Activated CD4-positive, alpha-beta memory T cell treated with anti-CD3 and anti-CD28 coated beads, Interleukin-2, amount 10 ng/mL, durations not matched to agents 7 days and 5 days (primary cell): ENCODE results near the gene EIF1B. TPM values are rescaled to one million over a fixed set of nuclear protein-coding genes. Genes with fewer than 3 reads are reported as not detected.

Experiments used
- CTCF ChIA-PET: fragments of 350-600 bp; sonication (Branson Sonifier 250); formaldehyde crosslinking; loops from one replicate; lab custom pipeline; 2021; ENCODE audit warnings: antibody characterized with exemption, inconsistent platforms; lab: Charles Lee
- POLR2A ChIA-PET: fragments of 350-600 bp; sonication (Branson Sonifier 250); formaldehyde crosslinking; loops from one replicate; lab custom pipeline; 2021; ENCODE audit warnings: antibody characterized with exemption; lab: Charles Lee
- DNase-seq: peaks from one replicate; pipeline ENCODE4 v3.0.0-alpha.2; 2020
- H3K27ac Mint-ChIP-seq: one replicate; pipeline ENCODE4 v1.8.0; 2021; ENCODE audit warnings: mild to moderate bottlenecking, mixed read lengths
- H3K27me3 Mint-ChIP-seq: one replicate; pipeline ENCODE4 v1.8.0; 2021; ENCODE audit warnings: mixed read lengths
- H3K36me3 Mint-ChIP-seq: one replicate; pipeline ENCODE4 v1.8.0; 2021; ENCODE audit warnings: low read depth, mixed read lengths
- H3K4me1 Mint-ChIP-seq: one replicate; pipeline ENCODE4 v1.8.0; 2021; ENCODE audit warnings: mixed read lengths
- H3K4me3 Mint-ChIP-seq: one replicate; pipeline ENCODE4 v1.8.0; 2021; ENCODE audit warnings: mild to moderate bottlenecking, mixed read lengths
- H3K9me3 Mint-ChIP-seq: one replicate; pipeline ENCODE4 v1.8.0; 2021; ENCODE audit warnings: mixed read lengths
- total RNA-seq, 2 experiments: library from RNA; stranded (reverse); gene quantifications; one replicate each; pipeline ENCODE4 v1.2.3, GENCODE V29; 2021

Gene EIF1B
- total RNA-seq, 2 experiments from 2014 or later: 39.2 to 41.9 TPM

DNA sequence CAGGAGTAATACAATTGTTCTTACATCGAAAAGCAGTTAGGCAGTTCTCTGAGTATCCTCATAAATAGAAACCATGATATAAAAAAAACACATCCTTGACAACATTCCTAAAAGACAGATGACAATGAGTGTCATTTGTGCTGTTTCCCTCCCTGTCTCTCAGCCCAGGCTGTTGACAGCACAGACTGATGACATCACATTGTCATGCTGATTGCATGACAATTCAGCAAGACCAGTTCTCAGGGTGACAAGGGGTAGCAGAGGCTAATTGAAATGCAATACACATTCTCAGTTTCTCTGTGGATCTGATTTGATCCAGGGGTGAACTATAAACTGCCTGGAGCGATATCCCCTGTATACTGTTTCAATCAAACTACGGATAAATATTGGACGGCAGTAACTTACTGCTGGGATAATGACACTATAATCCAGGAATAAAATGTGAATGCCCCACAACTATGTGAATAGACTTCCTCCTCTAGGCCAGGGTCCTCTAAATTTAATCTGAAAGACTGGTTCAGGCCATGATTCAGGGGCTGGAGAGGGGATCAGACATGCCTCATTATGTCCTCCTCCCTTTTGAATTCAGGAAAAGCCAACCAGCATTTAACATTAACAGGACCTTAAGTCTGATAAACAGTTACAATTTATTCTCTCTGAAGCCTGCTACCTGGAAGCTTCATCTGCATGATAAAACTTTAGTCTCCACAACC lies 16.7 kb upstream of the EIF1B start:
- ChIA-PET CTCF (no interaction called here), POLR2A (no interaction called here)
- H3K9me3 Mint-ChIP-seq: peaks cover 2% of the 10 kb centered on the region
- DNase-seq: no peak
- no peak overlapping the region for H3K27ac Mint-ChIP-seq
- no peaks in the 10 kb centered on the region for H3K27me3 Mint-ChIP-seq
- peaks cover 5% of the 10 kb centered on the region for H3K4me1 Mint-ChIP-seq
- H3K36me3 Mint-ChIP-seq: no peaks in the 10 kb centered on the region
- no peak overlapping the region for H3K4me3 Mint-ChIP-seq

- H3K36me3 Mint-ChIP-seq: no peaks in the 10 kb centered on the region
- peaks cover 2% of the 10 kb centered on the region for H3K9me3 Mint-ChIP-seq
- no peak overlapping the region for H3K27ac Mint-ChIP-seq
Measured at GRCh38 chr3:40294434-40294833, 15.1 kb upstream of the EIF1B start.

DNA sequence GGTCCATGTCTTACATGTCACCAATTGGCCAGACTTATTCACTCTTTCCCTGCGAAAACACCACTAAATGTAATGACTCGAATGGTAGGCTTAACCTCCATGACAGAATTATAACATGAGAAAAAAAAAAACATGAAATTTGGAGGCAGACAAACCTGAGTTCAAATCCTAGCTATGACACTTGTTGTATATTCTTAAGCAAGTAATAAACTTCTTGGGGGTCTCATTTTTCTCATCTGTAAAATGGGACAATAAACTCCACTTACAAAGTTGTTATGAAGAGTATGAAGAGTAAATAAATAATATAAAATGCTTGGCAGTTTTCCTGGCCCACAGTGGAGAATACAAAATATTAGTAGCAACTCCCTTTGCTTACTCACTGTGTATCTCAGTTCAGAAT lies 11.4 kb upstream of the EIF1B start:
- POLR2A ChIA-PET: no interaction called here
- Mint-ChIP-seq H3K36me3 (no peaks in the 10 kb centered on the region), H3K9me3 (no peaks in the 10 kb centered on the region), H3K4me3 (no peak overlapping the region), H3K27ac (no peak overlapping the region), H3K27me3 (no peaks in the 10 kb centered on the region), H3K4me1 (no peaks in the 10 kb centered on the region)
- CTCF ChIA-PET: no interaction called here
- DNase-seq: no peak

More at GRCh38 chr3:40294434-40294833, 15.1 kb upstream of the EIF1B start:
- POLR2A ChIA-PET: no interaction called here
- H3K4me3 Mint-ChIP-seq: no peak overlapping the region
- peaks cover 5% of the 10 kb centered on the region for H3K4me1 Mint-ChIP-seq
- H3K27me3 Mint-ChIP-seq: no peaks in the 10 kb centered on the region
- no peak for DNase-seq
- CTCF ChIA-PET: no interaction called here

GRCh38 chr3:40299130-40299720 lies 10.3 kb upstream of the EIF1B start:
- H3K9me3 Mint-ChIP-seq: no peaks in the 10 kb centered on the region
- DNase-seq: no peak
- ChIA-PET POLR2A (no interaction called here), CTCF (no interaction called here)
- no peaks in the 10 kb centered on the region for H3K4me1 Mint-ChIP-seq
- H3K4me3 Mint-ChIP-seq: no peak overlapping the region
- H3K27ac Mint-ChIP-seq: no peak overlapping the region
- H3K27me3 Mint-ChIP-seq: no peaks in the 10 kb centered on the region
- no peaks in the 10 kb centered on the region for H3K36me3 Mint-ChIP-seq

GRCh38 chr3:40299721-40300335 lies 9.7 kb upstream of the EIF1B start:
- Mint-ChIP-seq H3K27ac (no peak overlapping the region), H3K9me3 (no peaks in the 10 kb centered on the region), H3K4me1 (no peaks in the 10 kb centered on the region), H3K4me3 (no peak overlapping the region), H3K36me3 (no peaks in the 10 kb centered on the region), H3K27me3 (no peaks in the 10 kb centered on the region)
- no peak for DNase-seq
- ChIA-PET POLR2A (interaction anchor here (1.2 kb wide), 1 partner anchor 9 kb away, joined by 5 read pairs; no protein-coding TSS in a partner anchor), CTCF (interaction anchor here (1.4 kb wide), 1 partner anchor 9 kb away, joined by 7 read pairs; the partner anchor contains the start of gene EIF1B)

- no peak for DNase-seq
- Mint-ChIP-seq H3K27ac (no peak overlapping the region), H3K9me3 (no peaks in the 10 kb centered on the region), H3K36me3 (no peaks in the 10 kb centered on the region), H3K27me3 (no peaks in the 10 kb centered on the region), H3K4me3 (no peak overlapping the region), H3K4me1 (no peaks in the 10 kb centered on the region)
- CTCF ChIA-PET: no interaction called here
- POLR2A ChIA-PET: no interaction called here
Measured at GRCh38 chr3:40302784-40303183, 6.7 kb upstream of the EIF1B start.

DNA sequence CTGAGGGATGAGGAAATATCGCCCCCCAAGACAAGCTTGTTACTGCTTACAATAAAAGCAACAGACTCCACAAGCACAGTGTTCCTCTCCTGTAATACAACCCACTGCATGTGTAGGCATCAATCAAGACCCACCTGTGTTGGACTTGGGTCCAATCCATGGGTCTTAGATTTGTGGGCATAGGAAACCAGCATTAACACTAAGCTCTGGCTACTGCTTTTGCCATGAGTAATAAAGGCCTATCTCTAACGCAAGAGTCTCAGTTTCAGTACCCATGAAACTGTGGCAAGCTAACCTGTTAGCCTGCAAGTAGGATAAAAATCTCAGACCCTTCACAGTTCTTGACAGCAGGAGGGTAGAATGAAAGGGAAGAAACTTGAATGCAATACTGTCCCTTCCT lies 5.2 kb upstream of the EIF1B start:
- Mint-ChIP-seq H3K27me3 (no peaks in the 10 kb centered on the region), H3K27ac (no peak overlapping the region), H3K36me3 (no peaks in the 10 kb centered on the region), H3K4me3 (no peak overlapping the region), H3K9me3 (no peaks in the 10 kb centered on the region), H3K4me1 (peaks cover 6% of the 10 kb centered on the region)
- no peak for DNase-seq
- ChIA-PET POLR2A (no interaction called here), CTCF (interaction anchor here (1.2 kb wide), 1 partner anchor 13 kb away, joined by 3 read pairs; no protein-coding TSS in a partner anchor)

- H3K36me3 Mint-ChIP-seq: peaks cover 10% of the 10 kb centered on the region
- DNase-seq: no peak
- POLR2A ChIA-PET: no interaction called here
Measured at GRCh38 chr3:40306336-40306735, 3.2 kb upstream of the EIF1B start.

GRCh38 chr3:40307176-40307575 lies 2.3 kb upstream of the EIF1B start:
- no peak overlapping the region for H3K4me3 Mint-ChIP-seq
- ChIA-PET CTCF (interaction anchor here (0.9 to 2.4 kb wide), 4 partner anchors 8 to 116 kb away, joined by 3 to 18 read pairs (median 6); no protein-coding TSS in a partner anchor), POLR2A (no interaction called here)
- H3K27me3 Mint-ChIP-seq: no peaks in the 10 kb centered on the region
- peaks cover 17% of the 10 kb centered on the region for H3K36me3 Mint-ChIP-seq
- peaks cover 20% of the 10 kb centered on the region for H3K4me1 Mint-ChIP-seq
- H3K27ac Mint-ChIP-seq: no peak overlapping the region
- DNase-seq: no peak
- H3K9me3 Mint-ChIP-seq: no peaks in the 10 kb centered on the region

More at GRCh38 chr3:40306336-40306735, 3.2 kb upstream of the EIF1B start:
- Mint-ChIP-seq H3K4me3 (no peak overlapping the region), H3K27me3 (no peaks in the 10 kb centered on the region), H3K9me3 (no peaks in the 10 kb centered on the region), H3K27ac (no peak overlapping the region), H3K4me1 (peaks cover 12% of the 10 kb centered on the region)
- CTCF ChIA-PET: interaction anchor here (1.0 to 2.0 kb wide), 2 partner anchors 11 to 115 kb away, joined by 3 to 9 read pairs; no protein-coding TSS in a partner anchor

DNA sequence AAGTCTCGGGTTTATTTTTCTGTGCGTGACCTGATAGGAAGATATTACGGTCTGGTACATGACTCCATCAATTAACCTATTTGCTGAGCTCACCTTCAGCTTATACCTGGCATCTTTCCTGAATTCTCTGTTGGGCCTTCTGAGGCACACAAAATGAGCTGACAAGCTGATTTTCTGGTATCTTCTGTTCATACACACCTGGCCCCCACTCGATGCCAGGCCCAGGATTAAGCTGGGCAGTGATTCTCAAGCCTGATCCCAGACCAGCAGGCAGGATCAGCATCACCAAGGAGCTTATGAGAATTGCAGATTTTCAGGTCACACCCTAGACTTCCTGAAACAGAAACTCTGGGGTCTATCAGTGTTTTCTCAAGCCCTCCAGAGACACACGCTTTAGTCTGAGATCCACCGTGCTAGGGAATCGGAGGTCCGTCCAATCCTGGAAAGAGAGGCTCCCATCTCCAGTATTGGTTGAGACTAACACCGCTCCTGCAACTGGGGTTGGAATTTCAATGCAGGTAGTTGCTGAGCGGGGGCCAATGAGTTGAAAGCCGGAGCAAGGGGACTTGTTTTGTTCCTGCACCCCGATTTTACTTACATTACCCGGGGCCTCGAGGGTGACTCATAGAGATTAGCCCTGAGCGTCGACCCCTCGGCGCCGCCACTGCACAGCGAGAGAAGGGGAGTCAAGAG lies 636 bp upstream of the EIF1B start:
- H3K27me3 Mint-ChIP-seq: no peaks in the 10 kb centered on the region

DNA sequence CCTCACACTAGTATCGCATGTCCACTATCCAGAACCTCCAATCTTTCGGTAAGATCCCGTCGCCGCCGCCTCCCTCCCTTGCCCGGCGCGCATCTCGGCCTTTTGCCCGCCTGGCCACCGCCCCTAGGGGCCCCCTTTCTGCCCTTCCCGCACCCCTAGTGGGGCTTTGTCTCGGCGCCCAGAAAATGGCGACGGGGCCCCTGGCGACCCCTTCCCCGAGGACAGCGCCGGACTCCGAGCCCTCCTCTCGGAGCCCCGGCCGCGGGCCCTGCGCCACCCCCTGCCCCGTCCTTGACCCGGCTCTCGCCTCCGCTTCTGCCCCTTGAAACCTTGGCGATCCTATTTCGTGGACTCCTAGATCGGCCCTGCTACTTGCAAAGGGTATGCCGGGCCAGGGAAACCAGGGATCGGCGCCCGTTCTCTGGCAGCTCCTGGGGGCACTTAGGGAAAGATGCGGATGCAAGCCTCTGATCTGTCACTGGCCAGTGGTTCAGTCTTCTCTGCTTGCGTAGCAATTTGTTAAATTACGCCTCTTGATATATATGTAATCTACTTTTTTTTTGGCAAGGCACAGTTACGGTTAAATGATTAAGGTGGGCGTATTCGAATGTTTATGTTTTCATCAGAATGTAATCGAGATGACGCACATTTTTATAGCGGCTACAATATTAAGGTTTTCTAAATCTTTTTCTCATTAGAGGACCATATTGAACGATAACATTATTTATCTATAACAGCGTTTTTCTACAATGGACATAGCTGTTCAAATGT lies 603 bp downstream of the EIF1B start:
- Mint-ChIP-seq H3K36me3 (peaks cover 38% of the 10 kb centered on the region), H3K9me3 (no peaks in the 10 kb centered on the region), H3K4me3 (peak overlapping the region; percentile 98), H3K4me1 (peaks cover 28% of the 10 kb centered on the region), H3K27me3 (no peaks in the 10 kb centered on the region), H3K27ac (peak overlapping the region; percentile 94)
- CTCF ChIA-PET: interaction anchor here (1.2 to 3.7 kb wide), 4 partner anchors 10 to 119 kb away, joined by 4 to 28 read pairs (median 8); no protein-coding TSS in a partner anchor
- POLR2A ChIA-PET: interaction anchor here (0.6 to 3.5 kb wide), 7 partner anchors 118 to 889 kb away, joined by 3 to 17 read pairs (median 4); partner anchors contain the start of genes CTNNB1 and RPL14
- no peak for DNase-seq

More for the DNA sequence above, 636 bp upstream of the EIF1B start:
- POLR2A ChIA-PET: interaction anchor here (0.6 to 3.5 kb wide), 13 partner anchors 9 to 1780 kb away, joined by 3 to 17 read pairs (median 3); partner anchors contain the start of genes CTNNB1 and RPL14
- no peak for DNase-seq
- Mint-ChIP-seq H3K36me3 (peaks cover 34% of the 10 kb centered on the region), H3K27ac (peak overlapping the region; percentile 94), H3K9me3 (no peaks in the 10 kb centered on the region), H3K4me3 (peak overlapping the region; percentile 98), H3K4me1 (peaks cover 28% of the 10 kb centered on the region)
- CTCF ChIA-PET: interaction anchor here (0.9 to 2.4 kb wide), 12 partner anchors 8 to 217 kb away, joined by 3 to 18 read pairs (median 4); partner anchors contain the start of gene RPL14

- Mint-ChIP-seq H3K4me1 (peaks cover 28% of the 10 kb centered on the region), H3K9me3 (no peaks in the 10 kb centered on the region), H3K27ac (peak overlapping the region; percentile 94), H3K27me3 (no peaks in the 10 kb centered on the region), H3K4me3 (peak overlapping the region; percentile 98), H3K36me3 (peaks cover 38% of the 10 kb centered on the region)
- CTCF ChIA-PET: interaction anchor here (1.4 to 3.7 kb wide), 2 partner anchors 108 to 119 kb away, joined by 4 to 28 read pairs; no protein-coding TSS in a partner anchor
- DNase-seq: no peak
- POLR2A ChIA-PET: interaction anchor here (0.6 to 3.5 kb wide), 3 partner anchors 141 to 165 kb away, joined by 3 to 17 read pairs (median 3); partner anchors contain the start of gene RPL14
Measured at GRCh38 chr3:40310705-40311104, 1.2 kb downstream of the EIF1B start.
